Endometrial microvascular endothelial cells (primary cell): Measurements from ENCODE around the gene RBM22. TPM values are rescaled to one million over a fixed set of nuclear protein-coding genes. Genes with fewer than 3 reads are reported as not detected.

Experiments
- in situ Hi-C: cut with HindIII; loops from 2 replicates; pipeline ENCODE4 v1.10.0; 2017; ENCODE audit warnings: low sequenced_read_pairs, low pct_unique_long_range_greater_than_20kb; ENCODE audit errors: inconsistent ontology term
- total RNA-seq: library from RNA; depleted of rRNA; stranded (reverse); fragments of >200 nt; gene quantifications from one replicate; pipeline ENCODE4 v1.2.3, GENCODE V29; 2015; ENCODE audit errors: inconsistent ontology term

RBM22 gene
- total RNA-seq, 1 donor from 2014 or later = 35.1 TPM

DNA sequence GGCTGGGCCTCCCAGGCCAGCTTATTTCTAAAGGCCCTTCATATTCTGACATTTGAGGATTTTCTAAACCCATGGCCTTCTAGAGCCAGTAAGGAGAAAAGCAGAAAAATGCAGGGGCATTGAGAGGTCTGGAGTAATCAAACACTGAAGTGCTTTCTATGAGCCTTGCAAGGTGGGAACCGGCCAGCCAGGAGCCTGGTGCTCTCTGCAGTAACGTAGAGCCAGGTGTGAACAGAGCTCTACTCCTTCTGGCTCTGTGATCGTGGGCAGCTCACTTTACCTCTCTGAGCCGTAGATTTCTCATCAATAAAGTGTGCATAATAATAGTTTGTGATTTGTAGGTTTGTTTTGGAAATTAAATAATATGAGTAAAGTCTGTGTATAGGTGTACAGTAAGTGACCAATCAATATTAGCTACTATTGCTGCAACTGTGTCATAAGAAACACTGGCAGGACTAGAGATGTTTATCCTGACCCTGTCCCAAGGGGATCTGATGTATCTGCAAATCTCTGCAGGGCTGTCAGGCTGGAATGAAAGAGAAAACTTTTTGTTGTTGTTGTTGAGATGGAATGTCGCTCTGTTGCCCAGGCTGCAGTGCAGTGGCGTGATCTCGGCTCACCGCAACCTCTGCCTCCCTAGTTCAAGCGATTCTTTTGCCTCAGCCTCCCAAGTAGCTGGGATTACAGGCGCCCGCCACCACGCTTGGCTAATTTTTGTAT, 57.7 kb downstream of the RBM22 start:
- in situ Hi-C loops = no loop called here

DNA sequence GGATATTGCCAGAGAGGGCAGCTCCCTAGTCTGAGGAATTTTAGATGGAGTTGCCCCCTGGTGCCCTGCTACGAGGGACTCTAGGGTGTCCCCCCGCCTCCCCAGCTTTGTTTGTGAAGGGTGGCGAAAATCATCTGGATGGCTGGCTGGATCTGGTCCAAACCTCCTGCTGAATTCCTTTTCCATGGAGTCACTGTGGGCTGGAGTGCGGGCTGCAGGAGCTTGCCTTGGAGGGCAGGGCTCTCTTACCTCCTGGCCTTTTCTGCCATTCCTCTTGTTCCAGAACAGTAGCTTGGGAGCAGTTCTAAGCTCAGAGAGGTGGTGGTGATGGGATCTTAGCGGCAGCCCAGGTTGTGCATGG, 58.3 kb downstream of the RBM22 start:
- in situ Hi-C loops = no loop called here

- in situ Hi-C loops = no loop called here
Measured at GRCh38 chr5:150641824-150642566, 58.9 kb downstream of the RBM22 start.

GRCh38 chr5:150641006-150641570, 59.8 kb downstream of the RBM22 start:
- in situ Hi-C loops = no loop called here

Other genes starting within 250 kb of the RBM22 start
- gene NDST1, start 192.9 kb downstream of the RBM22 start, total RNA-seq = 151 TPM
- 34.8 TPM for gene SYNPO, start 60.4 kb downstream of the RBM22 start, total RNA-seq
- 0.09 TPM for gene MYOZ3, start 39.8 kb downstream of the RBM22 start, total RNA-seq
- gene DCTN4, start 58.0 kb upstream of the RBM22 start, total RNA-seq = 56.0 TPM
- 12.8 TPM for gene SMIM3, start 77.7 kb upstream of the RBM22 start, total RNA-seq
- not detected for gene IRGM, start 145.5 kb upstream of the RBM22 start, total RNA-seq
- 3.2 TPM for gene ZNF300, start 203.9 kb upstream of the RBM22 start, total RNA-seq